K562 (cell line): ENCODE data around the gene FUCA1. TPM values are rescaled to one million over a fixed set of nuclear protein-coding genes. Genes with fewer than 3 reads are reported as not detected.

ENCODE experiments used
- ATAC-seq: fragments of 200-7000 bp; cut with Tn5 transposase; 3 replicates; pipeline ENCODE4 v1.9.1; 2020; ENCODE audit warnings: moderate library complexity
- BruUV-seq: library from RNA; stranded (reverse); fragments of 400-500 nt; replicated peaks from 2 replicates; lab custom pipeline; 2021; lab: Mats Ljungman, UMichigan
- CTCF ChIA-PET: fragments of 300-600 bp; formaldehyde crosslinking; extraction: SDS; loops from one replicate; lab custom pipeline; 2021; ENCODE audit warnings: low intra/inter-chr PET ratio; lab: Yijun Ruan, JAX
- POLR2A ChIA-PET: fragments of 300-600, 350-650 bp; sonication (Branson Sonifier 250); formaldehyde crosslinking; extraction: SDS; loops from one replicate; lab custom pipeline; 2021; ENCODE audit warnings: antibody characterized with exemption, inconsistent platforms; lab: Yijun Ruan, JAX
- DNase-seq, 4 experiments: peaks; one replicate each; pipeline versions ENCODE4 v3.0.0 to v3.0.0-alpha.2; 2011 to 2018; ENCODE audit warnings: low spot score in 3 of 4, mixed read lengths in 3 of 4; ENCODE audit errors: extremely low read depth in 1 of 4
- FAIRE-seq: peaks from 2 replicates; lab custom pipeline; 2011; peaks lifted over from hg19 to GRCh38; lab: Jason Lieb, UNC
- H2AFZ ChIP-seq: 2 replicates; pipeline ENCODE4 v1.6.0; 2011; ENCODE audit warnings: low read depth, low read length, control low read depth, inconsistent platforms
- H3K27ac ChIP-seq: fragments of 200-600 bp; 3 replicates; pipeline ENCODE4 v1.8.0; 2011; ENCODE audit warnings: low read depth, mild to moderate bottlenecking, control low read depth, inconsistent platforms, low read length, moderate library complexity, mixed read lengths; ENCODE audit errors: extremely low read depth
- H3K27me3 ChIP-seq, 2 experiments: fragments of 300-600 bp in 1 of 2; 2 replicates in 1 of 2; 3 replicates in 1 of 2; pipeline versions ENCODE4 v1.6.0 to v1.8.0; 2011; ENCODE audit warnings: inconsistent platforms in 2 of 2, low read length in 2 of 2, mild to moderate bottlenecking in 1 of 2, mixed read lengths in 1 of 2, moderate library complexity in 1 of 2; ENCODE audit not compliant: control insufficient read depth in 2 of 2, insufficient read depth in 2 of 2
- H3K36me3 ChIP-seq: fragments of 300-600 bp; 3 replicates; pipeline ENCODE4 v1.8.0; 2011; ENCODE audit warnings: mild to moderate bottlenecking, low read length, inconsistent platforms; ENCODE audit not compliant: control insufficient read depth, insufficient read depth
- H3K4me1 ChIP-seq, 2 experiments: fragments of 200-600 bp in 1 of 2; replicated peaks in 1 of 2; 2 replicates in 1 of 2; 3 replicates in 1 of 2; pipeline versions ENCODE4 v1.5.1 to v1.8.0; 2011; ENCODE audit warnings: inconsistent platforms in 2 of 2, low read length in 2 of 2, mild to moderate bottlenecking in 1 of 2, mixed read lengths in 1 of 2, moderate library complexity in 1 of 2; ENCODE audit not compliant: control insufficient read depth in 2 of 2, insufficient read depth in 2 of 2
- H3K4me2 ChIP-seq: 2 replicates; pipeline ENCODE4 v1.6.1; 2011; ENCODE audit warnings: low read length, control low read depth, inconsistent platforms, mixed read lengths; ENCODE audit not compliant: insufficient read depth
- H3K4me3 ChIP-seq: fragments of 200-600 bp; sonication (generic), shearing (Covaris generic); 2 replicates; pipeline ENCODE4 v1.5.1; 2016; ENCODE audit warnings: control low read depth, inconsistent platforms
- H3K79me2 ChIP-seq: fragments of 200-600 bp; 3 replicates; pipeline ENCODE4 v1.8.0; 2011; ENCODE audit warnings: low read length, inconsistent platforms; ENCODE audit not compliant: control insufficient read depth, insufficient read depth
- H3K9ac ChIP-seq, 2 experiments: 2 replicates each; pipeline versions ENCODE4 v1.6.0 to v1.6.1; 2011; ENCODE audit warnings: low read depth in 2 of 2, low read length in 2 of 2, control low read depth in 1 of 2, inconsistent platforms in 1 of 2, mild to moderate bottlenecking in 1 of 2, mixed read lengths in 1 of 2; ENCODE audit not compliant: insufficient read depth in 1 of 2
- H3K9me1 ChIP-seq: one replicate; pipeline ENCODE4 v1.6.0; 2011; ENCODE audit warnings: inconsistent platforms, mild to moderate bottlenecking, low read length, moderate library complexity; ENCODE audit not compliant: control insufficient read depth, insufficient read depth
- H3K9me3 ChIP-seq: replicated peaks from 2 replicates; pipeline ENCODE4 v1.5.1; 2011; ENCODE audit warnings: low read depth, low read length, inconsistent platforms; ENCODE audit not compliant: control insufficient read depth, insufficient read depth
- H4K20me1 ChIP-seq: replicated peaks from 2 replicates; pipeline ENCODE4 v1.6.1; 2011; ENCODE audit warnings: low read length, inconsistent platforms, mixed read lengths; ENCODE audit not compliant: control insufficient read depth, insufficient read depth
- EGR1 ChIP-seq: fragments of 450-650 bp; conservative IDR thresholded peaks from 2 replicates; pipeline ENCODE4 v1.6.1; 2017; ENCODE audit warnings: mild to moderate bottlenecking
- FIP1L1 ChIP-seq: fragments of 200-400 bp; formaldehyde crosslinking; IDR thresholded peaks from 2 replicates; pipeline ENCODE4 v1.6.1; 2018; ENCODE audit warnings: mild to moderate bottlenecking, low read depth, low read length; ENCODE audit not compliant: poor library complexity, severe bottlenecking
- HMG20A ChIP-seq: fragments of 450-650 bp; formaldehyde crosslinking; conservative IDR thresholded peaks from 2 replicates; pipeline ENCODE4 v1.4.0; 2020; ENCODE audit warnings: mild to moderate bottlenecking, mixed read lengths
- JUND ChIP-seq, 2 experiments: IDR thresholded peaks; 2 replicates in 1 of 2; 3 replicates in 1 of 2; pipeline ENCODE4 v1.6.1; 2011; ENCODE audit warnings: borderline replicate concordance in 2 of 2, low read depth in 2 of 2, low read length in 2 of 2, improper control_type of control experiment in 1 of 2, missing biosample characterization in 1 of 2, missing genetic modification characterization in 1 of 2, missing genetic modification reagents in 1 of 2
- KLF1 ChIP-seq: fragments of 450-650 bp; IDR thresholded peaks from 2 replicates; pipeline ENCODE4 v1.6.1; 2016; ENCODE audit warnings: missing genetic modification characterization, missing compliant biosample characterization
- NR4A1 ChIP-seq, 2 experiments: fragments of 250-450 bp in 1 of 2; fragments of 450-650 bp in 1 of 2; sonication (Bioruptor Pico) in 1 of 2; IDR thresholded peaks; 2 replicates each; pipeline versions ENCODE4 v1.4.0 to v1.6.1; 2016 to 2020; ENCODE audit warnings: mild to moderate bottlenecking in 2 of 2, missing compliant biosample characterization in 1 of 2, missing genetic modification characterization in 1 of 2, moderate library complexity in 1 of 2
- PHF20 ChIP-seq: fragments of 450-650 bp; IDR thresholded peaks from 2 replicates; pipeline ENCODE4 v1.6.1; 2018; ENCODE audit not compliant: partially characterized antibody
- POLR2AphosphoS2 ChIP-seq: IDR thresholded peaks from 2 replicates; pipeline ENCODE4 v1.6.1; 2012; ENCODE audit warnings: low read length, improper control_type of control experiment
- RCOR1 ChIP-seq, 2 experiments: IDR thresholded peaks; 2 replicates each; pipeline ENCODE4 v1.6.1; 2012; ENCODE audit warnings: low read depth in 2 of 2, low read length in 2 of 2, borderline replicate concordance in 1 of 2, improper control_type of control experiment in 1 of 2
- STAT5A ChIP-seq: IDR thresholded peaks from 2 replicates; pipeline ENCODE4 v1.6.1; 2012; ENCODE audit warnings: low read length, inconsistent platforms, borderline replicate concordance
- WGBS: fragments of 100-300 bp; shearing (Covaris generic); methylation state at CpG from one replicate; pipeline ENCODE4 v1.1.6; 2016; ENCODE audit warnings: low coverage, mixed read lengths; ENCODE audit not compliant: insufficient coverage; ENCODE audit errors: missing lambda C conversion rate; 5-methylcytosine and 5-hydroxymethylcytosine counted together
- in situ Hi-C: fragments of 300-500 bp; cut with MboI; formaldehyde crosslinking; loops from 4 replicates; pipeline ENCODE4 v1.15.0; 2018; ENCODE audit warnings: inconsistent platforms, mixed read lengths
- intact Hi-C: fragments of 100-400 bp; cut with micrococcal nuclease; formaldehyde crosslinking; loops from 2 replicates; pipeline ENCODE4 v1.14.2; 2022
- polyA plus RNA-seq, 8 experiments: library from polyadenylated mRNA; depleted of rRNA in 4 of 8; stranded (reverse) in 5 of 8; unstranded in 3 of 8; fragments of >200 nt; fragmentation: Nextera tagmentation in 2 of 8; fragmentation: Illumina TruSeq in 1 of 8; extraction: Ambion mirVana in 2 of 8; extraction: Trizol in 1 of 8; gene quantifications; 2 replicates each; pipeline versions ENCODE4 v1.2.1 to v1.2.3, GENCODE V29; 2011 to 2014; ENCODE audit warnings: inconsistent platforms in 1 of 8, missing spikeins in 1 of 8
- total RNA-seq, 7 experiments: library from RNA; depleted of rRNA in 6 of 7; stranded (reverse); fragments of >200 nt in 6 of 7; fragmentation: Illumina TruSeq in 2 of 7; extraction: Trizol in 2 of 7; gene quantifications; 2 replicates each; pipeline versions ENCODE4 v1.2.1 to v1.2.3, GENCODE V29; 2011 to 2021; ENCODE audit warnings: low replicate concordance in 1 of 7
- TF ChIP-seq, protein P1 (sequence below): fragments of 450-650 bp; formaldehyde crosslinking; IDR thresholded peaks from 2 replicates; pipeline ENCODE4 v1.4.0; 2020; ENCODE audit warnings: mild to moderate bottlenecking, mixed read lengths
- TF ChIP-seq, protein P2 (sequence below): fragments of 250-450 bp; sonication (Bioruptor Pico); IDR thresholded peaks from 2 replicates; pipeline ENCODE4 v1.8.0; 2022; ENCODE audit warnings: moderate library complexity, mild to moderate bottlenecking, inconsistent platforms

FUCA1 gene
- total and polyA plus RNA-seq, 9 of the 15 experiments (the other 6 are each of a cell fraction or from before 2014, with no cell fraction given), result 7.0 to 20.5 (median 13.5) TPM

DNA sequence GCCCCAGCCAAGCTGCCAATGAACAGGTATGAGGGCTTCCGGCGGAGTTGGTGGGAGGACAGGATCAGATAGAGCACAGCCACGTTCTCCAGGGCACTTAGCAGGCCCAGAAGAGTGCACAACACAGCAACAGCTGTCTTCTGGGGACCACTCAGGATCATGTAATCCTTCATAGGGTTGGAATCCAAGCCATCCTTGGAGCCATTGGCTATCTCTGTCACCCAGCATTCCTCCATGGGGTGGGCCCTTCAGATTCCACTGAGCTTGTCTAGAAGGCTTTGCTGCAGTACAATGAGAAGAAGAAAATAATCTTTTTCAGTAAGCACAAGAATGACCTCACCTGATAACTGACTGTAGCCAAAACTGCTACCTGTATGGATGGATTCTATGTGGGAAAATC is 7.3 kb upstream of the FUCA1 start:
- WGBS, result 48% methylated on average over 3 of the region's 3 CpGs

DNA sequence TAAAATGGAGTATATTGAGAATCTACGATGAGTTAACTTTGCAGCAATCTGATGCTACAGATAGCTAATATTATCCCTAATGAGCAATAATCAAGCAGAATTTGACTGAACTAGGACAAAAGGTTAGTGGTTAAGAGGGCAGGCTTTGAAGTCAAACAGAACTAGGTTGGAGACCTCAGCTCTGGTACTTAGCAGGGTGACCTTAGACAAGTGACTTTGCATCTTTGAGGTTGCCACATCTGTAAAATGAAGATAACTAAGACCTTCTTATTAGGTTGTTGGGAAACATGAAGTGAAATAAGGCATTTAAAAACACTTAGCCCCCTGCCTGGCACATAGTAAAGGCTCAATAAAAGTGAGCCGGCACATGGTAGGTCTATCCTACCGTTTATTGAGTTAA is 4.3 kb upstream of the FUCA1 start:
- intact Hi-C loops, result no loop called here
- DNase-seq (peak in 2 of 4 experiments; percentile 52 to 70), ATAC-seq (no peak), FAIRE-seq (peak; percentile 88)
- ChIA-PET CTCF (no interaction called here), POLR2A (no interaction called here)
- Histone ChIP-seq H3K27ac (no peak overlapping the region), H2AFZ (no peak overlapping the region), H3K79me2 (no peaks in the 10 kb centered on the region), H3K9me1 (no peaks in the 10 kb centered on the region), H3K4me2 (peak overlapping the region; percentile 9; the same call in 1 of the 2 replicates), H3K4me1 (peaks cover 12 to 18% of the 10 kb centered on the region in 2 experiments), H3K27me3 (no peaks in the 10 kb centered on the region), H3K9ac (no peak overlapping the region), H4K20me1 (no peaks in the 10 kb centered on the region), H3K36me3 (no peaks in the 10 kb centered on the region), H3K4me3 (no peak overlapping the region), H3K9me3 (no peaks in the 10 kb centered on the region)
- WGBS, result 31% methylated on average over 3 of the region's 3 CpGs
- no TSS peak for BruUV-seq
- in situ Hi-C loops, result no loop called here
- peak; percentile 32; the same call in 1 of the 2 replicates for TF ChIP-seq STAT5A
- TF ChIP-seq, protein P1, sequence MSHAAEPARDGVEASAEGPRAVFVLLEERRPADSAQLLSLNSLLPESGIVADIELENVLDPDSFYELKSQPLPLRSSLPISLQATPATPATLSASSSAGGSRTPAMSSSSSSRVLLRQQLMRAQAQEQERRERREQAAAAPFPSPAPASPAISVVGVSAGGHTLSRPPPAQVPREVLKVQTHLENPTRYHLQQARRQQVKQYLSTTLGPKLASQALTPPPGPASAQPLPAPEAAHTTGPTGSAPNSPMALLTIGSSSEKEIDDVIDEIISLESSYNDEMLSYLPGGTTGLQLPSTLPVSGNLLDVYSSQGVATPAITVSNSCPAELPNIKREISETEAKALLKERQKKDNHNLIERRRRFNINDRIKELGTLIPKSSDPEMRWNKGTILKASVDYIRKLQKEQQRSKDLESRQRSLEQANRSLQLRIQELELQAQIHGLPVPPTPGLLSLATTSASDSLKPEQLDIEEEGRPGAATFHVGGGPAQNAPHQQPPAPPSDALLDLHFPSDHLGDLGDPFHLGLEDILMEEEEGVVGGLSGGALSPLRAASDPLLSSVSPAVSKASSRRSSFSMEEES (CRISPR knock-in tag), result no peak
- peak in 1 of 2 experiments; percentile 77; a peak in 2 of 4 replicates for TF ChIP-seq RCOR1 (IDR thresholded peaks at IDR 0.05; ENCODE audit: borderline replicate concordance in 1 of 2, low read depth in 2 of 2, low read length in 2 of 2)
- no peak for TF ChIP-seq FIP1L1
- TF ChIP-seq, protein P2, sequence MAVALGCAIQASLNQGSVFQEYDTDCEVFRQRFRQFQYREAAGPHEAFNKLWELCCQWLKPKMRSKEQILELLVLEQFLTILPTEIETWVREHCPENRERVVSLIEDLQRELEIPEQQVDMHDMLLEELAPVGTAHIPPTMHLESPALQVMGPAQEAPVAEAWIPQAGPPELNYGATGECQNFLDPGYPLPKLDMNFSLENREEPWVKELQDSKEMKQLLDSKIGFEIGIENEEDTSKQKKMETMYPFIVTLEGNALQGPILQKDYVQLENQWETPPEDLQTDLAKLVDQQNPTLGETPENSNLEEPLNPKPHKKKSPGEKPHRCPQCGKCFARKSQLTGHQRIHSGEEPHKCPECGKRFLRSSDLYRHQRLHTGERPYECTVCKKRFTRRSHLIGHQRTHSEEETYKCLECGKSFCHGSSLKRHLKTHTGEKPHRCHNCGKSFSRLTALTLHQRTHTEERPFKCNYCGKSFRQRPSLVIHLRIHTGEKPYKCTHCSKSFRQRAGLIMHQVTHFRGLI (CRISPR knock-in tag), result no peak

More for the DNA sequence above, 7.3 kb upstream of the FUCA1 start:
- Histone ChIP-seq H3K79me2 (no peaks in the 10 kb centered on the region), H3K27ac (no peak overlapping the region)
- POLR2A ChIA-PET, result interaction anchor here (0.8 kb wide), 1 partner anchor 94 kb away, joined by 3 read pairs; no protein-coding TSS in a partner anchor
- TF ChIP-seq HMG20A, result no peak
- no peak for TF ChIP-seq EGR1
- no peak for TF ChIP-seq PHF20
- TF ChIP-seq POLR2AphosphoS2, result no peak
- no peak for TF ChIP-seq JUND (IDR thresholded peaks at IDR 0.05; ENCODE audit: borderline replicate concordance, low read depth, low read length)
- TF ChIP-seq JUND (tag; IDR thresholded peaks at IDR 0.05; ENCODE audit: borderline replicate concordance, low read depth, low read length), result no peak
- TF ChIP-seq NR4A1 (CRISPR knock-in tag; IDR thresholded peaks at IDR 0.05), result no peak
- no peak for TF ChIP-seq NR4A1 (tag; IDR thresholded peaks at IDR 0.05)
- 0 out of 2 replicates have a peak, but pooled peaks have one; percentile 55 for TF ChIP-seq KLF1
- TF ChIP-seq, all 486 proteins: peak for 1
- Histone ChIP-seq H3K4me2 (no peak overlapping the region), H3K9me1 (no peaks in the 10 kb centered on the region), H3K27me3 (no peaks in the 10 kb centered on the region), H4K20me1 (no peaks in the 10 kb centered on the region), H3K9ac (no peak overlapping the region), H3K4me3 (no peak overlapping the region), H2AFZ (no peak overlapping the region), H3K4me1 (peaks cover 0 to 8% of the 10 kb centered on the region in 2 experiments; a peak in 2 of 5 replicates), H3K9me3 (peaks cover 9% of the 10 kb centered on the region), H3K36me3 (no peaks in the 10 kb centered on the region)
- ATAC-seq (no peak; the same call in 1 of the 3 replicates), DNase-seq (no peak), FAIRE-seq (no peak)
- intact Hi-C loops (no loop called here), in situ Hi-C loops (no loop called here)
- BruUV-seq, result no TSS peak
- CTCF ChIA-PET, result no interaction called here
